Measurements from ENCODE around the gene ANGPTL7.

DNA sequence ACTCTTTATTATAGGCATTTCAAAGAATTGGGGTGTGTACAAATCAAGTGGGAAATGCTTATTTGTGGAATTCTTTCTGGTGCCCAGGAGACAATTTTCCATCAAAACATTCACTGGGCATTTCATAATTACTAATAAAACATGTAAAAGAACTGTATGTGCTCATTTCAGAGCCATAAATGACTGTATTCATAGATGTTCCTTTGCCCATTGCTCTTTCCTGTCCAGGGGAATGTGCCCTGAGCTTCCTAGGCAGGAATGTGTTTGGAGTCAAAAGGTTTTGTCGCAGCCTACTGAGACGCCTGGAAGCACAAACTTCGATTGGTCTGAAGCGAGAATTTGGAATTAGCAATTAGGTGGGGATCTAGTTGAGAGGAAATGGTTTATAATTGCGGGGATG, 45.8 kb upstream of the ANGPTL7 start:
- TF ChIP-seq CTCF (IDR thresholded peaks at IDR 0.05; ENCODE audit: low read length) = no peak
- TF ChIP-seq EZH2phosphoT487 (IDR thresholded peaks at IDR 0.05; ENCODE audit: low read length) = no peak
- TF ChIP-seq EZH2 (optimal IDR thresholded peaks at IDR 0.05; ENCODE audit: low read depth, low read length) = no peak
